Astrocyte of the hippocampus (primary cell): Measurements from ENCODE around the gene RRP9.
A peak's percentile ranks its signal among the peaks of the same experiment; 100 is the strongest.
"Not testable (repeated sequence)": the region's sequence is repeated elsewhere in the genome, so short reads cannot be mapped to it uniquely, and the experiment has no call there.

Experiments used
- DNase-seq: peaks from one replicate; pipeline ENCODE4 v3.0.0; 2011; ENCODE audit warnings: low read depth, low spot score

Gene RRP9

DNA sequence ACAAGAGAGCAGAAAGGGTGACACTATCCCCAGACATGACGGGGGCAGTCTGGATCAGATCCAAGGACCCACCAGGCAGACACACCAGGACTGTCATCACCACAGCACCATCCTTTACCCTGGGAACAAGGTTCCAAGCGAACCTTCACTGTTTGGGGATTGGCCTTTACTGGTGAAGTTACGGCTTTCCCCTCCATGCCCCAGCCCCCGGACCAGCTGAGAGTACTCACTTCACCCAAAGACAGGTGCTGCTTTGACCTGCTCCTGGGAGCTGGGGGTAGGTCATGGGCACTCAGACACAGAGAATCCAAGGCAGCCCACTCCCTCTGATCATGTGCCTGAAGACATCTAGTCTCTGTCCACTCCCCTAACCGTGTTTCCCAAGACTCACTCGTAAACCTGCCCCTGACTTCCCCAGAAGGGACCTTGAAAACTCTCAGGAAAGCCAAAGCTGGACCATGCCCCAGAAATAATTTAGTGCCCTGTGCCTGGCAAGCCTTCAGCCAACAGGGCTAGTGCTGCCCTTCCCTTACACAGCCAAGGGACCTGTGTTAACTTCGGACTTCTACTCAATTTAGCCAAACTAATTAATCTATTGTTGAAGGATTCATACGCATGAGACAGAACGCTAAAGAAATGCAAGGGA lies 2.8 kb downstream of the RRP9 start:
- no peak for DNase-seq

DNA sequence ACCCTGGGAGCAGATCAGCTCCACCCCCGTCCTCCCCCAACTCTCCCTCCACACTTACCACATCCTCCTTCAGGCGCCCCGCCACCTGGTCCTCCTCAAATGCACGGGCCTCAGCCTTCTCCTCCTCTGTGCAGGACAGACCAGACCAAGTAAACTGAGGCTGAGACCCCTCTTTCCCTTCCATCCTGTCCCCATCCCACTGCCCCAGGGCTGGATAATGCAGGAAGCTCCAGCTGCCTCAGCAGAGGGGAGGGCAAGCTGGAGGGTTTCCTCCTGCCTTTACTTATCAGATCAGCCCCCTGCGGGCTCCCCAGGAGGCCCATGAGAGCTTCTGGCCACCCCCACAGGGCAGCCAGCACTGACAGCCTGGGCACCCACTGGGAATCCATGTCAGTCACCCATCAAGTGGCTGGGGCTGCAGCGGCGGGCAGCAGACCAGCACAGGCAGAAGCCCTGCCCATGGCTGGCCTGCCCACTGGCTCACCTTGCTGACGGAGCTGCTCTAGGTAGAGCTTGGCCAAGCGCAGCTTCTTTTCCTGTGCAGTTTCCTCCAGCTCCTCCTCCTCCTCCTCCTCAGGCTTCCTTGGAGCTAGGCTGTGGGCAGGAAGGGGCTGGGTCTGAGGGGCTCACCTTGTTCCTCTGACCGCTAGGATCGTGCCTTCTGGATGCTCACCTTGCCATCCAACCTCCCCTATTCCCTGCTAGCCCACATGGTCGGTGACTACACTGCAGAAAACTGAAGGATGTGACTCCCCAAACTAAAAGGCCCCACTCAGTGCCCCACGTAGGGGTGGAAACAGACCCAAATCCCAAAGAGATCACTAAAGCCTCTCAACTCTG lies 3.9 kb downstream of the RRP9 start:
- no peak for DNase-seq

DNA sequence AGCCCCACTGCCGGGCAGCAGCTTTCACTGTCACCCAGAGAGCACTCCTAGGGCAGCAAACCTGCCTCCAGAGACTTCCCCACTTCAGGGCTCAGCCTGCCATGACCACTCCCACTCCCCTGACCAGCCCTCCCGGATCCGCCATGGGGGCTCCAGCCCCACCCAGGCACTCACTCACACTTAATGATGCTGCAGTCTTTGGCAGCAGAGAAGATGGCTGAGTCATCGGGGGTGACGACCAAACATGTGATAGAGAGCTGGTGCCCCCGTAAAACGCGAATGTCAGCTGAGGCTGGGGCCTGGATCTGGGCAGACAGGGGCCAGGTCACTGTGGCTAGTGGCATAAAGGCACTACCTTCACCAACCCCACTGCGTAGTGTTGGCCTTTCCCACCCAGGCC lies 4.7 kb downstream of the RRP9 start:
- peak; percentile 17 for DNase-seq

DNA sequence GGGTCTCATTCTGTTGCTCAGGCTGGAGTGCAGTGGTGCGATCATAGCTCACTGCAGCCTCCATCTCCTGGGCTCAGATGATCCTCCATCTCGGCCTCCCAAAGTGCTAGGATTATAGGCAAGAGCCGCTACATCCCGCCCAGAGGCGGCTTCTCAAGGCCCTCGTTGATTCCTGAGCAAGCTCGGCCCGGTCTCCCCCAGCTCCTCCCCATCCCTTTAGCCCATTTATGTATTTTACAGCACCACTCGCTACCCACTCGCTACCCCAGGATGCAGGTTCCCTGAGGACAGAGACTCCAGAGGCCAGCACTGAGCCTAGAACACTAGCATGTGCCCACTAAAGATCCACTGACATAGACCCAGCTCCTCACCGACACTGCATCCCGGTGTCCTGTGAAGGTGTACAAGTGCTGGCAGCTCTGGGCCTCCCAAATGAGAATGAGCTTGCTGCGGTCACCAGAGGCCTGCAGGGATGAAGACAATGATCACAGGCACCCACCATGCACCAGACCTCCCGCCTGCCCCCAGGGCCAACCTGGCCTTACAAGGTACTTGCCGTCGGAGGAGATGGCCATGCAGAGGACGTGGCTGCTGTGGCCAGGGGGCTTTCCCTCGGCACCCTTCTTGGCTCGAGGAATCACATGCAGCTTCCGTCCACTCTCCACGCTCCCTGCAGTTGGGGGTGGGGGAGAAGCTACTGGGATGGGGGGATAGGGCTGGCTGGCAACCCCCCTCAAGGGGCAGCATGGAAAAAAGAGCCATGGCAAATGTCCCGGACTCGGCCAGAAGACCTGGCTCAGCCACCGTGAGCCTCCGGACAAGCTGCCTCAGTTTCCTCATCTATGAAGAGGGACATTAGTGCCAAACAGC lies 5.6 kb downstream of the RRP9 start:
- DNase-seq: no peak

DNA sequence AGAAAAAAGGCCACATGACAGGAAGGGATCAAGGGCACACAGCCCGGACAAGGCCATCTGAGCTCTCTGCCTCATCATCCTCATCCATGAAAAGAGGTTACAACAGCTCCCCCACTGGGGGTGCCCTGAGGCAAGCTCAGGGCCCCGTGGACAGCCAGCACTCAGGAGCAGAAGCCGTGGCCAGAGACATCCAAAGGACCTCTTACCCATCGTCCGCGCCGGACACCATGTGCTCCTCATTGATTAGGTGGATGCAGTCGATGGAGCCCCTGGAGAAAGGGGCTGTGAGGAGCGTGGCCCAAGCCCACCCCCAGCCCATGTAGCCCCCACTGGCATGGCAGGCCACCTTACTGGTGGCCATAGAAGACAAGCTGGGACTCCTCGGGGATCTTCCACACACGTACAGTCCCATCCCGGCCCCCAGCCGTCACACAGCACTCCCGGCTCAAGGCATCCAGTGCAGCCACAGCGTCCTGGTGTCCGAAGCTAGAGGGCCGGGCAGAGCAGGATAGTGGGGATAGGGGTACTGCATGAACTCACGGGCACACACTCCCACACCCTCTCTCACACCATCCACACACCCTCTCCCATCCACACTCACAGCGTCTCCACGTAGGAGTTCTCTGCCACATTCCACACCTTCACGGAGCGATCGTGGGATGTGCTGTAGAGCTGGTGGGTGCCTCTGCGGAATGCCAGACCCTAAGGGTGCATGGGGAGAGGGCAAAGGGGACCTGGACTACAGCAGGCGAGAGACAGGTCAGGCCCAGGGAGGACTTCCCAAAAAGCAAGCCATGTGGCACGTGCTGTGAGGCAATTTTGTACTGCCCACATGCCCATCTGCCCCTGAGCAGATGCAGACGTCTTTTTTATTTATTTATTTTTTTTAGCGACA lies 6.5 kb downstream of the RRP9 start:
- no peak for DNase-seq

DNA sequence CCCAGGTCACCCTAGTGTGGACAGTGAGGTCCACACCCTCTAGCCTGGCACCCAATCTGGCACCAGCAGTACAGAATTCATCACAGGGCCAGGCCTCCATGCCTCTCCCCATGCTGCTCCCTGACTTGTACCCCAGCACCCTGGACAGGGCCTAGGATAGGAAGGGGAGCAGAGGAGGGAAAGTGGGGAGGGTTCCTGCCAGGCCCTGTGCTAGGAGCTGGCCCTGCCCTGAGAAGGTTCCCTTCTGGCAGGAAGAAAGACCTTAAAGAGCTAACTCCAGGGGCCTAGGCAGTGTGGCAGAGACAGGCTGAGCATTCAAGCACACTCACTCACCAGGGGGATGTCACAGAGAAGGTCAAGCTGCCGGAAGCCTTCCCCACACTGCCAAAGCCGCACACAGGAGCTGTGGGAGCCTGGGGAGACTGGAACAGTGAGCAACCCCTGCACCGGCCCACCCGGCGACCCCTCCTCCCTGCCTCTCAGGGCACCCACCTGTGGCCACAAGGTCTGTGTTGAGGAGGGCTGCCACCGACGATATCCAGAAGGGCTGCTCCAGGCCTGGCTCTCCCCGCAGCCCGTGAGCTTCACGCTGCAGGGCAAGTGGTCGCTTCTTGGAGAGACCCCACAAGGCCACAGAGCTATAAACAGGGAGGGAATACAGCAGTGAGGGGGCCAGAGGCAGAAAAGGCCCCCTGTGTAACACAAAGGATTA lies 7.4 kb downstream of the RRP9 start:
- DNase-seq: no peak

DNA sequence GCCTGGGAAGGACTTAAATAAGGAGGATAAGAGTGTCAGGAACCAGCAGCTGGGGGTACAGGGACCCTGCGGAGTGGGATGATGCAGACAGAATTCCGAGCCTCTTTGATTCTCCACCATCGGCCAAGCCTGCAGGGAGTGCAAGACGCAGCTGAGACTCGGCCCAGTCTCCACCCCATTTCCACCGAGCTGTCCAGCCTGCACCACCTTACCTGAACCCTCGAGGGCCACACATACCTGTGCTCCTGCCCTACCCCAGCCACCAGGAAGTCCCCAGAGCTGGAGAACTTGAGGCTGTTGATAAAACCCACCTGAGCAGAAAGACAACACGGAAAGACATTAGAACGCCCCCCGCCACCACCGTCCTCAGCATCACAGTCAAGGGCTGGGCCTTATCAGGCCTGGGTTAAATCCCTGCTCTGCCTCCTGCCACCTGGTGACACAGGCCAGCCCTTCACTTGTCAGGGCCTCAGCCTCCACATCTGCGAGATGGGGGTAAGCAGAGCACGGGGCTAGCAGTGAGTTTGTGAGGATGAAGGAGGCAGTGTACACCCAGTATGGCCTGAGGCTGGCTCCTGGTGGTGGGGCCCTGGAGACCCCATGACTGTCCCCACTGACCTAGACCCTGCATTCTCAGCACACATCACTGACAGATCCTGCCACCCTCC lies 8.1 kb downstream of the RRP9 start:
- no peak for DNase-seq

DNA sequence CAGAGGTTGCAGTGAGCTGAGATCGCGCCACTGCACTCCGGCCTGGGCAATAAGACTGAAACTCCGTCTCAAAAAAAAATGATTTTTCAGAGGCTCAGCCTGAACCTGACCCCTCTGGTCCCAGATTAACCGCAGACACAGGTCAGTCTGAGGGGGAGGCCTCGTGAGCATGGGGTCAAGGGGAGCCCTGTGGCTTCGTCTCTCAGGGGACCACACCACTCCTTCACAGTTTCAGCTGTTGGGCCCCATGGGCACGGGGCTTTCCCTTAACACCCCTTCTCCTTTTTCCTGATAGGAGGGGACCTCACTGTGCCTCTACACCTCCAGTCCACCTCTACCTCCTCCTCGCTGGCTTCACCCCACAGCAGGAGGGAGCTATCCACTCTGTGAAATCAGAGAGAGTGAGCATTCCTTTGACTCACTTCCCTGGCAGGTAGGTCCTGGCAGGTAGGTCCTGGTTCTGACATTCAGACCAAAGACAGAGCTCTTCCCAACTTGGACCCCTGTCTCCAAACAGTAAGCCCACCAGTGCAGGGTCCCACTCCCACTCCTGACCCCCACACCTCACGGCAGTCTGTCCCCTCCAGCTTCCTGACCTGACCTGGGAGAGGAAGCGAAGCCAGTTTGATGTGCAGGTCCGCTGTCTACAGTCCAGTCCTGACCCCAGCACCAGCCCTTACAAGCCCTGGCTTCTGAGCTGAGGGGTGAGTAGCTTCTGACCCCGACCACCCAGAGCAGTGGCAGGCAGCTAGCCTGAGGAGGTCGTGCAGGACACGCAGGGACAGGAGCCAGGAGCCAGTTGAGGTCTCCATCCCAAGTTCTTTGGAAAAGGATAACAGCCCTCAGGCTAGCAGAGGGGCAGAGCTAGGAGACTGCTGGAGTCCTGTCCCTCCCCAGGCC lies 9.0 kb downstream of the RRP9 start:
- no peak for DNase-seq

DNA sequence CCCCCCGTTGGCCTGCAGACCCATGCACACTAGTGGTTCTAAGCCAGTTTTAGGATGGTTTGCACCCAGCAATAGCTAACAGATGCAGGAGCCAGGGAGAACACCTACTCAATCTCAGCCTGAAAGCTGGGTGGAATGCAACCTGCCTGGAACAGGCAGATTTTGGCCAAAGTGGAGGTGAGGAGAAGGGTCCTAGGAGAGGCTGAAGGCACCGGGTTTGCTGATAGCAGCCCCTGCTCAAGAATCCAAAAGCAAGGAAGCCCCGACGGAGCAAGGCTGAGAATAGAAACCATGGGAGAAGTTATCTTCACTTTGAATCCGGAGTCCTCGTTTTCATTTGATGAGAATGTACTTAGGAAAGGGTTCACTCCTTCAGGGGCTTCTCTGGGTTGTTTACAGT lies 9.9 kb downstream of the RRP9 start:
- DNase-seq: no peak

DNA sequence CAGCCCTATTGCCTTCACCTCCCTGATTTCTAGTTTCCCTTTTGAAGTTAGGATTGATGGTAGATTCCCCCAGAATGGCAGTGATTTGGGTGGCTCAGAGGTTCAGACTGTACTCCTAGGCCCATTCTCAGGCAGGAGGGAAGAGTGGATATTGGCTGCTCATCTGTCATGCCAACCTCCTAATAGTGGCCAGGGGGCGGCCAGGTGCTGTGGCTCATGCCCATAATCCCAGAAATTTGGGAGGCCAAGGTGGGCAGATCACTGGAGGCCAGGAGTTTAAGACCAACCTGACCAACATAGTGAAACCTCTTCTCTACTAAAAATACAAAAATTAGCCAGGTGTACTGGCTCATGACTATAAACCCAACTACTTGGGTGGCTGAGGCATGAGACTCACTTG lies 11.3 kb downstream of the RRP9 start:
- DNase-seq: no peak

DNA sequence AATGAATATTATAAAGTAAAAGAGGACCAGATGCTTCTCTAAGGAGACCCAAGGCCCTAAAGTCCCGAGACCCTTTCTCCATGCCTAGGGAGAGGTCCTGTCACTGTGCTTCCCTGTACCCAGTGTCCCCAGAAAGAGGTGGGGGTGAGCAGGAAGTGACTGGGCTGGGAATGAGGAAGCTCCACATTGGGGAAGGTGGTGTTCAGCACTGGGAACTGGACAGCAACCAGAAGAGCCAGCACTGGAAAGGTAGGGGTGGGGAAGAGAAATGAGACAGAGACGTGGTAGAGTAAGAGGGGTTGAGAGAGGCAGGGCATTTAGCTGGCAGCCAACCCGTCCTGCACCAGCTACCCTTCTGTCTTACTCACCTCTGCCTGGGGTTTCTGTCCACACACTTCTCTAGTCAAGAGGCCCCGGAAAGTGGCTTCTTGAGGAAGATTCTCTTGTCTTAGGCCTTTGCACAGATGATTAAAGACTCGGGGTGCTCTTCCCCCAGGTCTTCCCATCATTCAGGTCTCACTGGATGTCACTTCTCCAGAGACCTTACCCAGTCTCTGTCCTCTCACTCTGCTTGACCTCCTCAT lies 12.2 kb downstream of the RRP9 start:
- DNase-seq: peak; percentile 29

DNA sequence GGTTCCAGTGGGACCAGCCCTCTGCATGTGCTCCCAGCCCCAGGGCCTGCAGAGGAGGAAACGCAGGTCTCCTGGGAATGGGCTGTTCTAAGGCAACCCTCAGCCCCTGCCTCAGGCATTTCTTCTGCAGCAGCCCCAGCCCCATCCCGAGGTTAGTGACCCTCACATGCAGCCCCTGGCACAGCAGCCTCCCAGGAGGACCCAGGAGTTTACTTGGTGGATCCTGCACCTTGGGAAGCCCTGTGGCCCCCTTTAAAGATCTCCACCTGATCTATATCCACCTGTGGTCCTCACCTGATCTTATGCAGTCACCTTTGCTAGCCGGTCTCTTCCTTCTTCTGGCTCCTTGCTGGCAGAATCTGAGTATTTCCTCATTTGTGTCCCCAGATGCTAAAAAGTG lies 12.7 kb downstream of the RRP9 start:
- DNase-seq: not testable (repeated sequence)

DNA sequence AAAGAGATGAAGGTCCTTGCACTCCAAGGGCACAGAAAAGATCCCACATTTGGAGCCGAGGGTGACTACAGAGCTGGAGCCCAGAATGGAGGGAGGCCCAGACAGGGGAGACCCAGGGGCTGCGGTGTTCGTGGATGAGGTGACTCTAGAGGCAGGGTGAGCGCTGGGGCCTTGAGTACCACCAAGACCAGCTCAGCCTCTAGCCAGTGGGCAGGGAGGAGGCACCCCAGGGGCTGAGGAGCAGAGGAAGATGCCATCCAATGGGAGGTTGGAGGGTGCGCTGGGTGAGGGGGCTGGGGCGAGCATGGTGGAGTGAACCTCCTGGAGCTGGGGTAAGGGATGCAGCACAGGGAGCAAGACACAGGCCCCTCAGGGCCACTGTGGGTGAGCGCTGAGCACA lies 13.3 kb downstream of the RRP9 start:
- DNase-seq: no peak

DNA sequence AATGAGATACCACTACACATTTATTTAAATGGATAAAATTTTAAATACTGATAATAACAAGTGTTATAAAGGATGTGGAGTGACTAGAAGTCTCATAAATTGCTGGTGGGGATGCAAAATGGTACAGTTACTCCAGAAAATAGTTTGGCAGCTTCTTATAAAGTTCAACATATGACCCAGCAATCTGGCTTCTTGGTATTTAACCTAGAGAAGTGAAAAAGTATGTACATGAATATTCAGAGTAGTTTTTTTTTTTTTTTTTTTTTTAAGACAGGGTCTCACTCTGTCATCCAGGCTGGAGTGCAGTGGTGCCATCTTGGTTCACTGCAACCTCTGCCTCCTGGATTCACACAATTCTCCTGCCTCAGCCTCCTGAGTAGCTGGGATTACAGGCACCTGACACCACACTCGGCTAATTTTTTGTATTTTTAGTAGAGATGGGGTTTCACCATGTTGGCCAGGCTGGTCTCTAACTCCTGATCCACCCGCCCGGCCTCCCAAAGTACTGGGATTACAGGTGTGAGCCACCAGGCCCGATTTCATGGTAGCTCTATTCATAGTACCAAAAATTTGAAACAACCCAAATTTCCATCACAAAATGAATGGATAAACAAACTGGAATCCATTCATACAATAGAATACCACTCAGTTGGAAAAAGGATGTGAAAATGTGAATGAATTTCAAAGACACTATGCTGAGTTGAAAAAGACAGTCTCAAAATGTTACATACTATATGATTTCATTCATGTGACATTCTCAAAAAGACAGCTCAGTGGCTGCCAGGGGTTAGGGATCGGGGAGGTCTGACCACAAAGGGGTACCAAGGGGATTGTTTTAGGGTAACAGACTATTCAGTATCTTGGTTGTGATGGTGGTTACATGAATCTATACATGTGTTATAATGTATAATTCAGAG lies 14.4 kb downstream of the RRP9 start:
- no peak for DNase-seq

DNA sequence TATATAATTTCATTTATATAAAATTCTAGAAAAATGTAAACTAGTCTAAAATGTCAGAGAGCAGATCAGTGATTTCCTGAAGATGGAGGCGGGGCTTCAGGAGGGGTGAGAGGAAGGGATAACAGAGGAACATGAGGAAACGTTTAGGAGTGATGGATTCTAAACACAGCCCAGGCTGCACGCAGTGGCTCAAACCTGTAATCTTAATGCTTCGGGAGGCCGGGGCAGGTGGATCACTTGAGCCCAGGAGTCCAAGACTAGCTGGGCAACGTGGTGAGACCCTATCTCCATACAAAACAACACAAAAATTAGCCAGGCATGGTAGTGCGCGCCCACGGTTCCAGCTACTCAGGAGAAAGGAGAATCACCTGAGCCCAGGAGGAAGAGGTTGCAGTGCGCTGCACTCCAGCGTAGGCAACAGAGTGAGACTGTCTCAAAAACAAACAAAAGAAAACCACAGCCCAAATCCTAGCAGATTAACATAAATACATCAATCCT lies 20.6 kb downstream of the RRP9 start:
- no peak for DNase-seq

DNA sequence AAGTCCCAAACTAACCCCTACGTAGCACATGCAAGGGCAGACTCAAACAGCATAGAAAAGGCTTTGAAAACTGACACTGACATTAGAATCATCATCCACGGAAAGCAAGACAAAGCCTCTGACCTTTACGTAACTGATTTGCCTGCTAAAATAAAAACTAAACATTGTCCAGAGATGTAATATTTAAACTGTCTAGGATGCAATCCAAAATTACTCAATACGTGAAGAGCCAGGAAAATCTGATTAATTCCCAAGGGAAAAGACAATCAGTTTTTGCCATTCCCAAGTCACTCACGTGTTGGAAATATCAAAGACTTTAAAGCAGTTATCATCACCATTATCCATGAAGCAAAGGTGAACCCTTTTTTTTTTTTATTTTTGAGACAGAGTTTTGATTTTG lies 25.3 kb downstream of the RRP9 start:
- no peak for DNase-seq

DNA sequence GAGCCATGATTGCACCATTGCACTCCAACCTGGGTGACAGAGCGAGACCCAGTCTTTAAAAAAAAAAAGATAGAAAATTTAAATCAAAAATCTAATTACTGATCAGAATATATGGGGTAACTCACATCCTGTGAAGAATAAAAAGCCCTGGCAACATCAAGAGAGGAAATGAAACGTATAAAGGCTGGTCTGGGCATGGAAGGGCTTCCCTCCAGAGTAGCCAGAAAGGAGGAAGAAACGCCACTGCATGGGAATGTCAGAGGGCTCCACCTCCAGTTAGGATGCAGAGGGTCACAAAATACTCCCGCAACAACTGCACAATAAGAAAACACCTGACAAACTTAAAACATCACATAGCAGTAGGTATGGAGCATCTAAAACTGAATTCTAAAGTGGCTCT lies 33.7 kb downstream of the RRP9 start:
- DNase-seq: no peak
